ENCODE data around the gene MRPL20. TPM values are rescaled to one million over a fixed set of nuclear protein-coding genes. Genes with fewer than 3 reads are reported as not detected.

Gene MRPL20
- total and polyA plus RNA-seq, 9 of the 15 experiments (the other 6 are each of a cell fraction or from before 2014, with no cell fraction given): 180 to 671 (median 229) TPM

- TF ChIP-seq PRPF4 (IDR thresholded peaks at IDR 0.05; ENCODE audit: insufficient read depth, low read depth, low read length, poor library complexity, severe bottlenecking): peak; percentile 39
- TF ChIP-seq ZNF780A (CRISPR knock-in tag; IDR thresholded peaks at IDR 0.05): no peak
- no peak for TF ChIP-seq SPI1 (IDR thresholded peaks at IDR 0.05; ENCODE audit: borderline replicate concordance, low read depth, low read length)
- peak; percentile 95 for TF ChIP-seq DIDO1 (tag; IDR thresholded peaks at IDR 0.05; ENCODE audit: low read depth)
- TF ChIP-seq HNRNPLL (IDR thresholded peaks at IDR 0.05; ENCODE audit: low read depth, low read length, poor library complexity, severe bottlenecking): peak; percentile 57
- 0 out of 2 replicates have a peak, but pooled peaks have one; percentile 46 for TF ChIP-seq MITF (IDR thresholded peaks at IDR 0.05)
- TF ChIP-seq HIVEP1 (CRISPR knock-in tag; IDR thresholded peaks at IDR 0.05): 0 out of 2 replicates have a peak, but pooled peaks have one; percentile 4
- TF ChIP-seq FOSL1 (tag; conservative IDR thresholded peaks at IDR 0.05): no peak
- TF ChIP-seq MECOM (CRISPR knock-in tag; IDR thresholded peaks at IDR 0.05): no peak
- peak; percentile 98 for TF ChIP-seq MYC (IDR thresholded peaks at IDR 0.05; ENCODE audit: low read depth, low read length)
- peak; percentile 87 for TF ChIP-seq MYC (CRISPR knock-in tag; IDR thresholded peaks at IDR 0.05; ENCODE audit: borderline replicate concordance, low read depth)
- peak; percentile 87 for TF ChIP-seq PKNOX1 (IDR thresholded peaks at IDR 0.05)
- TF ChIP-seq ZNF280A (IDR thresholded peaks at IDR 0.05; ENCODE audit: low read depth, partially characterized antibody): no peak
- no peak for TF ChIP-seq RBM17 (IDR thresholded peaks at IDR 0.05; ENCODE audit: borderline replicate concordance, low read depth, low read length)
- TF ChIP-seq CAMTA2 (CRISPR knock-in tag; conservative IDR thresholded peaks at IDR 0.05): 0 out of 2 replicates have a peak, but pooled peaks have one; percentile 7
- no peak for TF ChIP-seq ZNF280B (CRISPR knock-in tag; IDR thresholded peaks at IDR 0.05)
- TF ChIP-seq ZBTB33 (CRISPR knock-in tag; IDR thresholded peaks at IDR 0.05): peak; percentile 71
These were observed at the start of gene MRPL20 (continued) for GRCh38 chr1:1406821-1407635.
